H1 (cell line): ENCODE data around the gene PRR30. TPM values are rescaled to one million over a fixed set of nuclear protein-coding genes. Genes with fewer than 3 reads are reported as not detected.

Source experiments
- CTCF ChIA-PET: fragments of 300-600 bp; sonication (Branson Sonifier 250); formaldehyde crosslinking; loops from one replicate; lab custom pipeline; 2021; ENCODE audit not compliant: partially characterized antibody; lab: Charles Lee
- POLR2A ChIA-PET: fragments of 300-600 bp; sonication (Branson Sonifier 250); formaldehyde crosslinking; loops from one replicate; lab custom pipeline; 2021; ENCODE audit warnings: inconsistent platforms; ENCODE audit not compliant: partially characterized antibody; lab: Charles Lee
- DNase-seq, 2 experiments: peaks; one replicate each; pipeline versions ENCODE4 v3.0.0 to v3.0.0-alpha.2; 2010 to 2022; ENCODE audit warnings: low spot score in 2 of 2, low read depth in 1 of 2, mixed read lengths in 1 of 2
- FAIRE-seq: peaks from 2 replicates; lab custom pipeline; 2011; peaks lifted over from hg19 to GRCh38; lab: Jason Lieb, UNC
- H2AFZ ChIP-seq: 2 replicates; pipeline ENCODE4 v1.8.1; 2012; ENCODE audit warnings: low read length, inconsistent platforms
- H2AK5ac ChIP-seq: 2 replicates; pipeline ENCODE4 v1.6.1; 2013; ENCODE audit warnings: low read depth, low read length
- H2BK120ac ChIP-seq: replicated peaks from 2 replicates; pipeline ENCODE3; 2013; ENCODE audit warnings: low read depth, low read length, inconsistent platforms
- H2BK12ac ChIP-seq: 2 replicates; pipeline ENCODE4 v1.6.1; 2013; ENCODE audit warnings: low read depth, low read length
- H2BK15ac ChIP-seq: 2 replicates; pipeline ENCODE4 v1.6.1; 2013; ENCODE audit warnings: low read length
- H2BK20ac ChIP-seq: 2 replicates; pipeline ENCODE4 v1.6.1; 2013; ENCODE audit warnings: low read length
- H2BK5ac ChIP-seq: 2 replicates; pipeline ENCODE4 v1.6.1; 2013; ENCODE audit warnings: low read depth, low read length
- H3K14ac ChIP-seq: 2 replicates; pipeline ENCODE4 v1.6.1; 2013; ENCODE audit warnings: inconsistent platforms; ENCODE audit not compliant: insufficient read length
- H3K18ac ChIP-seq: 2 replicates; pipeline ENCODE4 v1.6.1; 2013; ENCODE audit warnings: low read length; ENCODE audit errors: extremely low read depth
- H3K23ac ChIP-seq: 2 replicates; pipeline ENCODE4 v1.6.1; 2013; ENCODE audit warnings: inconsistent platforms; ENCODE audit not compliant: insufficient read length
- H3K23me2 ChIP-seq: 2 replicates; pipeline ENCODE4 v1.6.1; 2013; ENCODE audit warnings: low read depth, low read length
- H3K27ac ChIP-seq: 2 replicates; pipeline ENCODE4 v1.6.1; 2011; ENCODE audit warnings: low read depth, low read length, inconsistent platforms
- H3K27me3 ChIP-seq, 4 experiments: replicated peaks in 1 of 4; 1 replicate in 1 of 4; 2 replicates in 3 of 4; pipeline versions ENCODE4 v1.6.1 to v1.8.1; 2011 to 2013; ENCODE audit warnings: low read length in 3 of 4, mild to moderate bottlenecking in 3 of 4, inconsistent platforms in 2 of 4, mixed read lengths in 2 of 4, moderate library complexity in 1 of 4; ENCODE audit not compliant: control insufficient read depth in 3 of 4, insufficient read depth in 3 of 4; ENCODE audit errors: extremely low read depth in 1 of 4
- H3K36me3 ChIP-seq, 4 experiments: 2 replicates each; pipeline versions ENCODE4 v1.6.1 to v1.8.1; 2011 to 2013; ENCODE audit warnings: mild to moderate bottlenecking in 4 of 4, low read length in 3 of 4, moderate library complexity in 2 of 4, control low read depth in 1 of 4, inconsistent platforms in 1 of 4; ENCODE audit not compliant: insufficient read depth in 4 of 4, control insufficient read depth in 2 of 4
- H3K4ac ChIP-seq: replicated peaks from 2 replicates; pipeline ENCODE3; 2013; ENCODE audit warnings: low read length, low read depth, mixed read lengths, inconsistent platforms; ENCODE audit not compliant: insufficient read length
- H3K4me1 ChIP-seq, 4 experiments: replicated peaks in 1 of 4; 1 replicate in 1 of 4; 2 replicates in 3 of 4; pipeline versions ENCODE4 v1.6.1 to v1.8.1; 2011 to 2013; ENCODE audit warnings: low read length in 3 of 4, inconsistent platforms in 2 of 4, mixed read lengths in 1 of 4; ENCODE audit not compliant: insufficient read depth in 4 of 4, control insufficient read depth in 3 of 4
- H3K4me2 ChIP-seq, 2 experiments: 2 replicates each; pipeline versions ENCODE4 v1.6.1 to v1.8.1; 2011 to 2013; ENCODE audit warnings: low read depth in 2 of 2, low read length in 2 of 2, control low read depth in 1 of 2, inconsistent platforms in 1 of 2, mild to moderate bottlenecking in 1 of 2; ENCODE audit not compliant: insufficient read depth in 1 of 2
- H3K4me3 ChIP-seq, 4 experiments: fragments of 200-600, 300-600 bp in 1 of 4; sonication (generic), shearing (Covaris generic), sonication (Bioruptor Twin) in 1 of 4; 2 replicates each; pipeline versions ENCODE4 v1.5.1 to v1.8.1; 2011 to 2016; ENCODE audit warnings: low read length in 4 of 4, low read depth in 3 of 4, control low read depth in 2 of 4, inconsistent platforms in 2 of 4, mild to moderate bottlenecking in 2 of 4, mixed read lengths in 1 of 4, moderate library complexity in 1 of 4; ENCODE audit not compliant: insufficient read depth in 2 of 4; ENCODE audit errors: extremely low read depth in 1 of 4
- H3K56ac ChIP-seq: replicated peaks from 2 replicates; pipeline ENCODE3; 2013; ENCODE audit warnings: low read depth, mild to moderate bottlenecking, mixed read lengths, low read length, inconsistent platforms; ENCODE audit not compliant: insufficient read length
- H3K79me1 ChIP-seq: 2 replicates; pipeline ENCODE4 v1.6.1; 2013; ENCODE audit warnings: low read depth, low read length, control low read depth
- H3K79me2 ChIP-seq, 2 experiments: 2 replicates each; pipeline versions ENCODE4 v1.6.1 to v1.8.1; 2012 to 2013; ENCODE audit warnings: low read length in 2 of 2, mild to moderate bottlenecking in 2 of 2, inconsistent platforms in 1 of 2; ENCODE audit not compliant: insufficient read depth in 2 of 2, control insufficient read depth in 1 of 2
- H3K9ac ChIP-seq, 4 experiments: replicated peaks in 1 of 4; 1 replicate in 1 of 4; 2 replicates in 3 of 4; pipeline versions ENCODE4 v1.6.1 to v1.8.1; 2011 to 2013; ENCODE audit warnings: low read depth in 3 of 4, low read length in 3 of 4, control low read depth in 2 of 4, mild to moderate bottlenecking in 2 of 4, moderate library complexity in 2 of 4, inconsistent platforms in 1 of 4; ENCODE audit errors: extremely low read depth in 1 of 4
- H3K9me3 ChIP-seq, 2 experiments: 2 replicates each; pipeline versions ENCODE4 v1.6.1 to v1.8.1; 2012 to 2013; ENCODE audit warnings: mild to moderate bottlenecking in 2 of 2, moderate library complexity in 2 of 2, control low read depth in 1 of 2, inconsistent platforms in 1 of 2, low read depth in 1 of 2, low read length in 1 of 2, mixed read lengths in 1 of 2; ENCODE audit not compliant: insufficient read depth in 2 of 2
- H4K20me1 ChIP-seq, 2 experiments: replicated peaks in 1 of 2; 2 replicates each; pipeline versions ENCODE3 to v1.8.1; 2011 to 2013; ENCODE audit warnings: inconsistent platforms in 2 of 2, low read length in 2 of 2, mild to moderate bottlenecking in 1 of 2; ENCODE audit not compliant: insufficient read depth in 2 of 2, control insufficient read depth in 1 of 2
- H4K5ac ChIP-seq: 2 replicates; pipeline ENCODE4 v1.6.1; 2013; ENCODE audit warnings: low read length, low read depth, mixed read lengths, inconsistent platforms; ENCODE audit not compliant: insufficient read length
- H4K8ac ChIP-seq: 2 replicates; pipeline ENCODE4 v1.8.0; 2013; ENCODE audit warnings: mild to moderate bottlenecking, moderate library complexity, low read length, inconsistent platforms; ENCODE audit not compliant: insufficient read depth; ENCODE audit errors: extremely low read depth
- H4K91ac ChIP-seq: replicated peaks from 2 replicates; pipeline ENCODE3; 2013; ENCODE audit warnings: low read length, mixed read lengths, inconsistent platforms; ENCODE audit not compliant: insufficient read length
- ASH2L ChIP-seq: fragments of 200-600, 300-600 bp; sonication (generic); IDR thresholded peaks from one replicate; pipeline ENCODE4 v1.7.1; 2017; ENCODE audit warnings: low read length
- BCL11A ChIP-seq, 2 experiments: IDR thresholded peaks; one replicate each; pipeline ENCODE4 v1.6.1; 2011; ENCODE audit warnings: low read depth in 2 of 2, low read length in 2 of 2, mild to moderate bottlenecking in 2 of 2
- CHD1 ChIP-seq: IDR thresholded peaks from 2 replicates; pipeline ENCODE4 v1.6.1; 2012; ENCODE audit warnings: low read depth, low read length, improper control_type of control experiment
- EP300 ChIP-seq, 2 experiments: IDR thresholded peaks; 1 replicate in 1 of 2; 2 replicates in 1 of 2; pipeline ENCODE4 v1.6.1; 2011 to 2012; ENCODE audit warnings: low read depth in 2 of 2, low read length in 2 of 2, mild to moderate bottlenecking in 2 of 2, borderline replicate concordance in 1 of 2, inconsistent platforms in 1 of 2, moderate library complexity in 1 of 2
- GTF2F1 ChIP-seq: IDR thresholded peaks from 2 replicates; pipeline ENCODE4 v1.6.1; 2012; ENCODE audit warnings: low read depth, low read length, improper control_type of control experiment, borderline replicate concordance
- KDM4A ChIP-seq: IDR thresholded peaks from one replicate; pipeline ENCODE4 v1.7.1; 2012; ENCODE audit warnings: low read depth, mild to moderate bottlenecking, moderate library complexity, low read length, inconsistent platforms; ENCODE audit not compliant: severe bottlenecking
- RBBP5 ChIP-seq: IDR thresholded peaks from 2 replicates; pipeline ENCODE4 v1.7.1; 2012; ENCODE audit warnings: low read depth, mild to moderate bottlenecking, inconsistent platforms, low read length, moderate library complexity, borderline replicate concordance
- RFX5 ChIP-seq: IDR thresholded peaks from 2 replicates; pipeline ENCODE4 v1.6.1; 2011; ENCODE audit warnings: low read depth, low read length, improper control_type of control experiment, borderline replicate concordance
- RXRA ChIP-seq: IDR thresholded peaks from 2 replicates; pipeline ENCODE4 v1.6.1; 2011; ENCODE audit warnings: low read depth, mild to moderate bottlenecking, low read length, moderate library complexity; ENCODE audit not compliant: insufficient read depth
- SAP30 ChIP-seq: fragments of 300-600 bp; sonication (generic); IDR thresholded peaks from 2 replicates; pipeline ENCODE4 v1.7.1; 2012; ENCODE audit warnings: low read length, moderate library complexity, mild to moderate bottlenecking, inconsistent platforms; ENCODE audit not compliant: insufficient read depth, insufficient replicate concordance
- SP1 ChIP-seq: IDR thresholded peaks from 2 replicates; pipeline ENCODE4 v1.6.1; 2011; ENCODE audit warnings: low read depth, low read length
- SP2 ChIP-seq: IDR thresholded peaks from 2 replicates; pipeline ENCODE4 v1.6.1; 2012; ENCODE audit warnings: mild to moderate bottlenecking, low read length, inconsistent platforms
- TAF1 ChIP-seq: IDR thresholded peaks from 2 replicates; pipeline ENCODE4 v1.6.1; 2011; ENCODE audit warnings: mild to moderate bottlenecking, low read depth, low read length
- WGBS, 2 experiments: shearing (Covaris generic) in 1 of 2; methylation state at CpG; one replicate each; pipeline versions ENCODE4 v1.1.6 to v1.1.7; 2013 to 2015; ENCODE audit warnings: low lambda C conversion rate in 2 of 2, mixed read lengths in 2 of 2, inconsistent platforms in 1 of 2, low coverage in 1 of 2, missing lambda C conversion rate in 1 of 2; ENCODE audit not compliant: insufficient replicate concordance in 2 of 2, insufficient coverage in 1 of 2, insufficient read length in 1 of 2; ENCODE audit errors: extremely low coverage in 1 of 2, missing lambda C conversion rate in 1 of 2; 5-methylcytosine and 5-hydroxymethylcytosine counted together
- polyA plus RNA-seq, 7 experiments: library from polyadenylated mRNA; depleted of rRNA in 3 of 7; stranded (reverse) in 5 of 7; unstranded in 2 of 7; fragments of >200 nt in 5 of 7; fragments of 200-250 nt in 2 of 7; gene quantifications; 1 replicate in 5 of 7; 2 replicates in 1 of 7; 4 replicates in 1 of 7; pipeline versions ENCODE4 v1.2.1 to v1.2.3, GENCODE V29; 2011 to 2013; ENCODE audit warnings: missing spikeins in 2 of 7, mixed read lengths in 2 of 7
- total RNA-seq: library from RNA; stranded (reverse); fragmentation: NEBNext Ultra II Directional; extraction: Animal tissue kit (Norgen Biotek cat#: 25700); gene quantifications from 2 replicates; pipeline ENCODE4 v1.2.1, GENCODE V29; 2021
- TF ChIP-seq, protein P1 (sequence below): IDR thresholded peaks from 2 replicates; pipeline ENCODE4 v1.6.1; 2012; ENCODE audit warnings: inconsistent platforms

The PRR30 gene
- total and polyA plus RNA-seq, 2 of the 8 experiments (the other 6 are each of a cell fraction or from before 2014, with no cell fraction given) = not detected

GRCh38 chr2:27179344-27180000 is 40.3 kb upstream of the PRR30 start:
- no peak overlapping the region for H3K23ac ChIP-seq
- no peak overlapping the region for H3K4me2 ChIP-seq
- H3K4me3 ChIP-seq = no peak overlapping the region
- H4K20me1 ChIP-seq = no peaks in the 10 kb centered on the region
- no peak overlapping the region for H3K9ac ChIP-seq
- H3K36me3 ChIP-seq = no peaks in the 10 kb centered on the region
- DNase-seq = no peak
- H4K91ac ChIP-seq = no peak overlapping the region
- H3K27me3 ChIP-seq = no peaks in the 10 kb centered on the region
- H3K4ac ChIP-seq = no peak overlapping the region
- H3K23me2 ChIP-seq = no peaks in the 10 kb centered on the region
- no peak overlapping the region for H2BK20ac ChIP-seq
- H4K5ac ChIP-seq = no peak overlapping the region
- H3K18ac ChIP-seq = no peak overlapping the region
- no peak overlapping the region for H2AFZ ChIP-seq
- H4K8ac ChIP-seq = no peak overlapping the region
- no peak overlapping the region for H3K56ac ChIP-seq
- H2BK12ac ChIP-seq = no peak overlapping the region
- H3K79me2 ChIP-seq = no peaks in the 10 kb centered on the region
- H2AK5ac ChIP-seq = no peak overlapping the region
- 83% methylated on average over 3 of the region's 3 CpGs; no CpG with 5 or more reads in 1 of the 2 experiments for WGBS, 2 experiments
- H2BK120ac ChIP-seq = no peak overlapping the region
- no peaks in the 10 kb centered on the region for H3K4me1 ChIP-seq
- CTCF ChIA-PET = interaction anchor here (4.5 kb wide), 1 partner anchor 8 kb away, joined by 33 read pairs; no protein-coding TSS in a partner anchor
- H3K14ac ChIP-seq = no peak overlapping the region
- no peaks in the 10 kb centered on the region for H3K79me1 ChIP-seq
- no peak overlapping the region for H3K27ac ChIP-seq
- no peak for FAIRE-seq
- no peak overlapping the region for H2BK5ac ChIP-seq
- H3K9me3 ChIP-seq = no peaks in the 10 kb centered on the region
- POLR2A ChIA-PET = no interaction called here
- no peak overlapping the region for H2BK15ac ChIP-seq
- no peak for TF ChIP-seq SAP30
- no peak for TF ChIP-seq GTF2F1
- no peak for TF ChIP-seq EP300 (IDR thresholded peaks at IDR 0.05; ENCODE audit: borderline replicate concordance in 1 of 2, low read depth in 2 of 2, low read length in 2 of 2)
- no peak for TF ChIP-seq KDM4A
- no peak for TF ChIP-seq TAF1
- TF ChIP-seq ASH2L = no peak
- TF ChIP-seq SP1 = no peak
- no peak for TF ChIP-seq BCL11A (IDR thresholded peaks at IDR 0.05; ENCODE audit: low read depth in 2 of 2, low read length in 2 of 2)
- TF ChIP-seq RBBP5 = no peak
- TF ChIP-seq RFX5 = no peak
- TF ChIP-seq CHD1 = no peak
- no peak for TF ChIP-seq RXRA
- TF ChIP-seq, protein P1, sequence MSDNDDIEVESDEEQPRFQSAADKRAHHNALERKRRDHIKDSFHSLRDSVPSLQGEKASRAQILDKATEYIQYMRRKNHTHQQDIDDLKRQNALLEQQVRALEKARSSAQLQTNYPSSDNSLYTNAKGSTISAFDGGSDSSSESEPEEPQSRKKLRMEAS = no peak
- TF ChIP-seq SP2 = no peak
